ENCODE measurements around the gene BCL2A1. TPM values are rescaled to one million over a fixed set of nuclear protein-coding genes. Genes with fewer than 3 reads are reported as not detected.

The BCL2A1 gene
- total and polyA plus RNA-seq, 7 experiments from 2014 or later, result 27.3 to 119 (median 29.9) TPM

GRCh38 chr15:79956354-79956939 lies 14.5 kb downstream of the BCL2A1 start:
- Histone ChIP-seq H3K9me3 (ENCODE audit: control insufficient read depth in 2 of 3, low read length in 3 of 3) (no peaks in the 10 kb centered on the region), H3K4me3 (ENCODE audit: low read length) (no peak overlapping the region), H3K4me1 (ENCODE audit: control insufficient read depth in 2 of 2, insufficient read depth in 2 of 2, low read length in 2 of 2) (peaks cover 0 to 10% of the 10 kb centered on the region in 2 donors), H3K36me3 (ENCODE audit: control insufficient read depth in 2 of 3, insufficient read depth in 3 of 3, low read length in 3 of 3) (no peaks in the 10 kb centered on the region), H3K27ac (ENCODE audit: low read depth, low read length) (no peak overlapping the region), H3K27me3 (ENCODE audit: control insufficient read depth in 2 of 2, insufficient read depth in 2 of 2, low read length in 2 of 2) (no peaks in the 10 kb centered on the region)
- ChIA-PET CTCF (interaction anchor here (0.6 to 0.7 kb wide), 2 partner anchors 103 to 431 kb away, joined by 3 to 4 read pairs; no protein-coding TSS in a partner anchor), POLR2A (interaction anchor here (1.0 to 1.5 kb wide), 3 partner anchors 10 to 103 kb away, joined by 3 to 6 read pairs (median 4); partner anchors contain the start of gene ZFAND6)
- Mint-ChIP-seq H3K27me3 (no peaks in the 10 kb centered on the region), H3K4me3 (no peak overlapping the region), H3K27ac (no peak overlapping the region), H3K9me3 (peaks cover 0 to 3% (median 0%) of the 10 kb centered on the region in 11 donors), H3K36me3 (peaks cover 0 to 12% (median 10%) of the 10 kb centered on the region in 5 donors), H3K4me1 (peaks cover 20 to 26% (median 22%) of the 10 kb centered on the region in 7 donors)
- intact Hi-C loops (cut with micrococcal nuclease), result no loop called here
- ATAC-seq, result no peak
- no peak for DNase-seq

- Histone ChIP-seq H3K36me3 (ENCODE audit: control insufficient read depth in 2 of 3, insufficient read depth in 3 of 3, low read length in 3 of 3) (no peaks in the 10 kb centered on the region), H3K4me1 (ENCODE audit: control insufficient read depth in 2 of 2, insufficient read depth in 2 of 2, low read length in 2 of 2) (peaks cover 0 to 10% of the 10 kb centered on the region in 2 donors), H3K9me3 (ENCODE audit: control insufficient read depth in 2 of 3, low read length in 3 of 3) (no peaks in the 10 kb centered on the region), H3K27me3 (ENCODE audit: control insufficient read depth in 2 of 2, insufficient read depth in 2 of 2, low read length in 2 of 2) (no peaks in the 10 kb centered on the region), H3K4me3 (ENCODE audit: low read length) (no peak overlapping the region), H3K27ac (ENCODE audit: low read depth, low read length) (no peak overlapping the region)
- H3K4me1 Mint-ChIP-seq, result peaks cover 14 to 26% (median 21%) of the 10 kb centered on the region in 7 donors
- intact Hi-C loops (cut with micrococcal nuclease), result loop anchor here in 1 of 2 donors (5.0 kb wide), 1 partner anchor 38 kb away; no protein-coding TSS in a partner anchor
- ChIA-PET POLR2A (no interaction called here), CTCF (no interaction called here)
- H3K9me3 Mint-ChIP-seq, result peaks cover 0 to 3% (median 0%) of the 10 kb centered on the region in 11 donors
- no peak for DNase-seq
- ATAC-seq, result peak; percentile 63
- H3K36me3 Mint-ChIP-seq, result peaks cover 0 to 4% (median 0%) of the 10 kb centered on the region in 5 donors
- H3K27me3 Mint-ChIP-seq, result no peaks in the 10 kb centered on the region
- no peak overlapping the region for H3K4me3 Mint-ChIP-seq
- peak overlapping the region in 5 of 9 donors; percentile 54 to 88 (median 79) for H3K27ac Mint-ChIP-seq
Observed at GRCh38 chr15:79954661-79955060, 16.3 kb downstream of the BCL2A1 start.

GRCh38 chr15:79953951-79954444 lies 17.0 kb downstream of the BCL2A1 start:
- peaks cover 14 to 26% (median 21%) of the 10 kb centered on the region in 7 donors for H3K4me1 Mint-ChIP-seq
- H3K36me3 Mint-ChIP-seq, result peaks cover 0 to 4% (median 0%) of the 10 kb centered on the region in 5 donors
- H3K27ac Mint-ChIP-seq, result peak overlapping the region in 7 of 9 donors; percentile 1 to 79 (median 62)
- POLR2A ChIA-PET, result no interaction called here
- CTCF ChIA-PET, result no interaction called here
- intact Hi-C loops (cut with micrococcal nuclease), result loop anchor here in 1 of 2 donors (5.0 kb wide), 1 partner anchor 38 kb away; no protein-coding TSS in a partner anchor
- Histone ChIP-seq H3K27me3 (ENCODE audit: control insufficient read depth in 2 of 2, insufficient read depth in 2 of 2, low read length in 2 of 2) (no peaks in the 10 kb centered on the region), H3K27ac (ENCODE audit: low read depth, low read length) (no peak overlapping the region), H3K4me3 (ENCODE audit: low read length) (no peak overlapping the region), H3K36me3 (ENCODE audit: control insufficient read depth in 2 of 3, insufficient read depth in 3 of 3, low read length in 3 of 3) (no peaks in the 10 kb centered on the region), H3K9me3 (ENCODE audit: control insufficient read depth in 2 of 3, low read length in 3 of 3) (no peaks in the 10 kb centered on the region), H3K4me1 (ENCODE audit: control insufficient read depth in 2 of 2, insufficient read depth in 2 of 2, low read length in 2 of 2) (peaks cover 0 to 10% of the 10 kb centered on the region in 2 donors)
- ATAC-seq, result peak; percentile 82
- peaks cover 0 to 3% (median 0%) of the 10 kb centered on the region in 11 donors for H3K9me3 Mint-ChIP-seq
- no peaks in the 10 kb centered on the region for H3K27me3 Mint-ChIP-seq
- peak in 2 of 9 donors; percentile 7 to 27 for DNase-seq
- H3K4me3 Mint-ChIP-seq, result peak overlapping the region in 2 of 10 donors; percentile 0 to 16

- Mint-ChIP-seq H3K4me3 (peak overlapping the region in 1 of 10 donors; percentile 4), H3K9me3 (peaks cover 0 to 3% (median 0%) of the 10 kb centered on the region in 11 donors), H3K27me3 (no peaks in the 10 kb centered on the region), H3K4me1 (peaks cover 15 to 26% (median 22%) of the 10 kb centered on the region in 7 donors), H3K27ac (peak overlapping the region in 1 of 9 donors; percentile 1), H3K36me3 (peaks cover 0 to 4% (median 0%) of the 10 kb centered on the region in 5 donors)
- ATAC-seq (peak; percentile 24), DNase-seq (no peak)
- Histone ChIP-seq H3K27me3 (ENCODE audit: control insufficient read depth in 2 of 2, insufficient read depth in 2 of 2, low read length in 2 of 2) (no peaks in the 10 kb centered on the region), H3K27ac (ENCODE audit: low read depth, low read length) (no peak overlapping the region), H3K4me1 (ENCODE audit: control insufficient read depth in 2 of 2, insufficient read depth in 2 of 2, low read length in 2 of 2) (peaks cover 0 to 10% of the 10 kb centered on the region in 2 donors), H3K4me3 (ENCODE audit: low read length) (no peak overlapping the region), H3K9me3 (ENCODE audit: control insufficient read depth in 2 of 3, low read length in 3 of 3) (no peaks in the 10 kb centered on the region), H3K36me3 (ENCODE audit: control insufficient read depth in 2 of 3, insufficient read depth in 3 of 3, low read length in 3 of 3) (no peaks in the 10 kb centered on the region)
- ChIA-PET POLR2A (interaction anchor here (1.7 kb wide), 1 partner anchor 16 kb away, joined by 4 read pairs; no protein-coding TSS in a partner anchor), CTCF (interaction anchor here (0.6 to 0.7 kb wide), 2 partner anchors 9 to 41 kb away, joined by 3 to 4 read pairs; no protein-coding TSS in a partner anchor)
- intact Hi-C loops (cut with micrococcal nuclease), result loop anchor here in 1 of 2 donors (5.0 kb wide), 1 partner anchor 40 kb away; no protein-coding TSS in a partner anchor
Observed at GRCh38 chr15:79952329-79952728, 18.7 kb downstream of the BCL2A1 start.

- no peak for DNase-seq
- Mint-ChIP-seq H3K27ac (no peak overlapping the region), H3K4me3 (no peak overlapping the region), H3K9me3 (peaks cover 0 to 3% (median 0%) of the 10 kb centered on the region in 11 donors), H3K4me1 (peaks cover 17 to 26% (median 22%) of the 10 kb centered on the region in 7 donors), H3K36me3 (peaks cover 0 to 4% (median 0%) of the 10 kb centered on the region in 5 donors), H3K27me3 (no peaks in the 10 kb centered on the region)
- Histone ChIP-seq H3K27ac (ENCODE audit: low read depth, low read length) (no peak overlapping the region), H3K4me1 (ENCODE audit: control insufficient read depth in 2 of 2, insufficient read depth in 2 of 2, low read length in 2 of 2) (peaks cover 0 to 10% of the 10 kb centered on the region in 2 donors), H3K36me3 (ENCODE audit: control insufficient read depth in 2 of 3, insufficient read depth in 3 of 3, low read length in 3 of 3) (no peaks in the 10 kb centered on the region), H3K27me3 (ENCODE audit: control insufficient read depth in 2 of 2, insufficient read depth in 2 of 2, low read length in 2 of 2) (no peaks in the 10 kb centered on the region), H3K9me3 (ENCODE audit: control insufficient read depth in 2 of 3, low read length in 3 of 3) (no peaks in the 10 kb centered on the region), H3K4me3 (ENCODE audit: low read length) (no peak overlapping the region)
- intact Hi-C loops (cut with micrococcal nuclease), result loop anchor here in 1 of 2 donors (5.0 kb wide), 1 partner anchor 42 kb away; no protein-coding TSS in a partner anchor
- no peak for ATAC-seq
- CTCF ChIA-PET, result no interaction called here
- POLR2A ChIA-PET, result no interaction called here
Observed at GRCh38 chr15:79950247-79950646, 20.7 kb downstream of the BCL2A1 start.

- intact Hi-C loops (cut with micrococcal nuclease), result no loop called here
- ChIA-PET POLR2A (no interaction called here), CTCF (no interaction called here)
- no peaks in the 10 kb centered on the region for H3K36me3 ChIP-seq (ENCODE audit: control insufficient read depth in 2 of 3, insufficient read depth in 3 of 3, low read length in 3 of 3)
- ATAC-seq (no peak), DNase-seq (no peak)
- no peaks in the 10 kb centered on the region for H3K27me3 ChIP-seq (ENCODE audit: control insufficient read depth in 2 of 2, insufficient read depth in 2 of 2, low read length in 2 of 2)
- Mint-ChIP-seq H3K4me3 (no peak overlapping the region), H3K27ac (no peak overlapping the region), H3K27me3 (no peaks in the 10 kb centered on the region), H3K9me3 (peaks cover 0 to 3% (median 0%) of the 10 kb centered on the region in 11 donors), H3K36me3 (no peaks in the 10 kb centered on the region), H3K4me1 (peaks cover 9 to 15% (median 12%) of the 10 kb centered on the region in 7 donors)
- no peak overlapping the region for H3K27ac ChIP-seq (ENCODE audit: low read depth, low read length)
- H3K9me3 ChIP-seq (ENCODE audit: control insufficient read depth in 2 of 3, low read length in 3 of 3), result no peaks in the 10 kb centered on the region
- H3K4me1 ChIP-seq (ENCODE audit: control insufficient read depth in 2 of 2, insufficient read depth in 2 of 2, low read length in 2 of 2), result no peaks in the 10 kb centered on the region
- no peak overlapping the region for H3K4me3 ChIP-seq (ENCODE audit: low read length)
Observed at GRCh38 chr15:79948761-79949160, 22.2 kb downstream of the BCL2A1 start.

Measured in naive thymus-derived CD4-positive, alpha-beta T cell (primary cell).